RWPE1 (cell line): Measurements from ENCODE around the gene SMTN.

ENCODE experiments used
- CTCF ChIA-PET: fragments of 350-600 bp; sonication (Branson Sonifier 250); formaldehyde crosslinking; extraction: SDS; loops from one replicate; lab custom pipeline; 2021; lab: Yijun Ruan, JAX
- POLR2A ChIA-PET: fragments of 400-600 bp; formaldehyde crosslinking; extraction: SDS; loops from one replicate; lab custom pipeline; 2020; ENCODE audit warnings: antibody characterized with exemption; ENCODE audit not compliant: low non-redundant PET; lab: Yijun Ruan, JAX
- DNase-seq: peaks from one replicate; pipeline ENCODE4 v3.0.0; 2012; ENCODE audit warnings: low spot score
- H3K27ac ChIP-seq: fragments of 450-650 bp; 2 replicates; pipeline ENCODE4 v1.5.1; 2017
- CTCF ChIP-seq: fragments of 450-650 bp; conservative IDR thresholded peaks from 2 replicates; pipeline ENCODE4 v1.5.1; 2017; ENCODE audit warnings: low read depth, mild to moderate bottlenecking

SMTN gene

GRCh38 chr22:31099386-31099785 lies 18.3 kb downstream of the SMTN start:
- DNase-seq = no peak
- TF ChIP-seq CTCF = no peak
- ChIA-PET POLR2A (no interaction called here), CTCF (no interaction called here)
- peak overlapping the region; percentile 69 for H3K27ac ChIP-seq

GRCh38 chr22:31099841-31100761 lies 19.0 kb downstream of the SMTN start:
- ChIA-PET CTCF (no interaction called here), POLR2A (no interaction called here)
- DNase-seq = no peak

GRCh38 chr22:31100762-31101525 lies 19.8 kb downstream of the SMTN start:
- H3K27ac ChIP-seq = peak overlapping the region; percentile 69
- POLR2A ChIA-PET = no interaction called here
- no peak for TF ChIP-seq CTCF
- DNase-seq = no peak
- CTCF ChIA-PET = no interaction called here

More at GRCh38 chr22:31099841-31100761, 19.0 kb downstream of the SMTN start:
- no peak for TF ChIP-seq CTCF
- H3K27ac ChIP-seq = peak overlapping the region; percentile 69

- ChIA-PET CTCF (interaction anchor here (0.7 kb wide), 1 partner anchor 128 kb away, joined by 4 read pairs; no protein-coding TSS in a partner anchor), POLR2A (no interaction called here)
- no peak for DNase-seq
- TF ChIP-seq CTCF = no peak
- H3K27ac ChIP-seq = peak overlapping the region; percentile 69
Measured at GRCh38 chr22:31102441-31103081, 21.4 kb downstream of the SMTN start.

GRCh38 chr22:31103111-31103510 lies 22.0 kb downstream of the SMTN start:
- DNase-seq = no peak
- ChIA-PET POLR2A (no interaction called here), CTCF (interaction anchor here (0.7 kb wide), 1 partner anchor 128 kb away, joined by 4 read pairs; no protein-coding TSS in a partner anchor)
- peak overlapping the region; percentile 69 for H3K27ac ChIP-seq
- TF ChIP-seq CTCF = no peak
